ENCODE data around the gene CX3CL1.

Gene CX3CL1

GRCh38 chr16:57352636-57353047 lies 19.6 kb upstream of the CX3CL1 start:
- H3K4me1 ChIP-seq: no peaks in the 10 kb centered on the region
- TF ChIP-seq CTCF (IDR thresholded peaks at IDR 0.05): no peak
- intact Hi-C loops (cut with DNase I; ENCODE audit: low total_unique reads): no loop called here

GRCh38 chr16:57354311-57354710 lies 18.0 kb upstream of the CX3CL1 start:
- Histone ChIP-seq H3K4me3 (no peak overlapping the region), H3K9me3 (no peaks in the 10 kb centered on the region), H3K27ac (no peak overlapping the region), H3K4me1 (no peaks in the 10 kb centered on the region), H3K27me3 (no peaks in the 10 kb centered on the region), H3K36me3 (no peaks in the 10 kb centered on the region)
- no peak for DNase-seq
- intact Hi-C loops (cut with DNase I; ENCODE audit: low total_unique reads): no loop called here
- TF ChIP-seq CTCF (IDR thresholded peaks at IDR 0.05): no peak

More at GRCh38 chr16:57352636-57353047, 19.6 kb upstream of the CX3CL1 start:
- Histone ChIP-seq H3K9me3 (no peaks in the 10 kb centered on the region), H3K27ac (no peak overlapping the region), H3K27me3 (peaks cover 0 to 3% of the 10 kb centered on the region in 2 donors), H3K4me3 (no peak overlapping the region), H3K36me3 (no peaks in the 10 kb centered on the region)
- no peak for DNase-seq

GRCh38 chr16:57355898-57356414 lies 16.3 kb upstream of the CX3CL1 start:
- intact Hi-C loops (cut with DNase I; ENCODE audit: low total_unique reads): no loop called here
- no peaks in the 10 kb centered on the region for H3K4me1 ChIP-seq
- no peaks in the 10 kb centered on the region for H3K9me3 ChIP-seq
- H3K36me3 ChIP-seq: no peaks in the 10 kb centered on the region
- DNase-seq: no peak
- H3K27me3 ChIP-seq: no peaks in the 10 kb centered on the region
- no peak overlapping the region for H3K27ac ChIP-seq
- TF ChIP-seq CTCF (IDR thresholded peaks at IDR 0.05): no peak
- no peak overlapping the region for H3K4me3 ChIP-seq

- H3K36me3 ChIP-seq: no peaks in the 10 kb centered on the region
- no peak for DNase-seq
- H3K4me1 ChIP-seq: no peaks in the 10 kb centered on the region
- no peak overlapping the region for H3K27ac ChIP-seq
- no peaks in the 10 kb centered on the region for H3K9me3 ChIP-seq
- TF ChIP-seq CTCF (IDR thresholded peaks at IDR 0.05): no peak
- intact Hi-C loops (cut with DNase I; ENCODE audit: low total_unique reads): no loop called here
- H3K27me3 ChIP-seq: no peaks in the 10 kb centered on the region
- H3K4me3 ChIP-seq: no peak overlapping the region
These were observed 15.7 kb upstream of the CX3CL1 start for GRCh38 chr16:57356547-57356946.

GRCh38 chr16:57357330-57358085 lies 14.8 kb upstream of the CX3CL1 start:
- no peaks in the 10 kb centered on the region for H3K27me3 ChIP-seq
- intact Hi-C loops (cut with DNase I; ENCODE audit: low total_unique reads): no loop called here
- no peaks in the 10 kb centered on the region for H3K36me3 ChIP-seq
- H3K27ac ChIP-seq: no peak overlapping the region
- no peak overlapping the region for H3K4me3 ChIP-seq
- H3K4me1 ChIP-seq: no peaks in the 10 kb centered on the region
- TF ChIP-seq CTCF (IDR thresholded peaks at IDR 0.05): no peak
- H3K9me3 ChIP-seq: no peaks in the 10 kb centered on the region
- no peak for DNase-seq

Measured in tibial artery (tissue), 4 donors.